AG10803 (cell line): ENCODE measurements around the gene RALGPS2.
"Not testable (repeated sequence)": the region's sequence is repeated elsewhere in the genome, so short reads cannot be mapped to it uniquely, and the experiment has no call there.

Source experiments
- DNase-seq: peaks from one replicate; pipeline ENCODE4 v3.0.0; 2010; ENCODE audit warnings: low read depth
- H3K4me3 ChIP-seq: 2 replicates; pipeline ENCODE4 v1.5.1; 2011; ENCODE audit warnings: mild to moderate bottlenecking, low read length, control low read depth
- CTCF ChIP-seq: conservative IDR thresholded peaks from 2 replicates; pipeline ENCODE4 v1.5.1; 2011; ENCODE audit warnings: mild to moderate bottlenecking, low read length, control low read depth, inconsistent platforms

Gene RALGPS2

GRCh38 chr1:178825167-178825566 lies 100.1 kb downstream of the RALGPS2 start:
- no peak for TF ChIP-seq CTCF
- no peak for DNase-seq
- H3K4me3 ChIP-seq = no peak overlapping the region

- no peak overlapping the region for H3K4me3 ChIP-seq
- DNase-seq = no peak
- no peak for TF ChIP-seq CTCF
Measured at GRCh38 chr1:178844436-178844835, 119.4 kb downstream of the RALGPS2 start.

GRCh38 chr1:178846306-178846705 lies 121.3 kb downstream of the RALGPS2 start:
- H3K4me3 ChIP-seq = no peak overlapping the region
- DNase-seq = no peak
- no peak for TF ChIP-seq CTCF

GRCh38 chr1:178847396-178847849 lies 122.4 kb downstream of the RALGPS2 start:
- no peak overlapping the region for H3K4me3 ChIP-seq
- DNase-seq = peak; percentile 48
- TF ChIP-seq CTCF = no peak

- not testable (repeated sequence) for DNase-seq, H3K4me3 ChIP-seq
Measured at GRCh38 chr1:178847919-178848318, 122.9 kb downstream of the RALGPS2 start.

- TF ChIP-seq CTCF = no peak
- no peak for DNase-seq
- no peak overlapping the region for H3K4me3 ChIP-seq
Measured at GRCh38 chr1:178849918-178850317, 124.9 kb downstream of the RALGPS2 start.

GRCh38 chr1:178857126-178857525 lies 132.1 kb downstream of the RALGPS2 start:
- TF ChIP-seq CTCF = no peak
- no peak overlapping the region for H3K4me3 ChIP-seq
- no peak for DNase-seq

GRCh38 chr1:178862416-178862815 lies 137.4 kb downstream of the RALGPS2 start:
- H3K4me3 ChIP-seq = no peak overlapping the region
- DNase-seq = no peak
- no peak for TF ChIP-seq CTCF
